GM23338 (cell line): ENCODE results near the gene RNF114. TPM values are rescaled to one million over a fixed set of nuclear protein-coding genes. Genes with fewer than 3 reads are reported as not detected.
A peak's percentile ranks its signal among the peaks of the same experiment; 100 is the strongest.

ENCODE experiments used
- ATAC-seq: fragments of 200-7000 bp; cut with Tn5 transposase; 3 replicates; pipeline ENCODE4 v1.9.1; 2020
- DNase-seq: peaks from one replicate; pipeline ENCODE4 v3.0.0-alpha.2; 2015; ENCODE audit warnings: low spot score
- H2AFZ ChIP-seq: fragments of 200-600 bp; sonication (generic); 2 replicates; pipeline ENCODE4 v1.8.0; 2016; ENCODE audit warnings: antibody characterized with exemption, mild to moderate bottlenecking, moderate library complexity
- H3F3A ChIP-seq: fragments of 200-600 bp; sonication (generic); replicated peaks from 2 replicates; pipeline ENCODE4 v1.8.0; 2017; ENCODE audit warnings: antibody characterized with exemption, mixed run types, low read depth
- H3K27ac ChIP-seq: fragments of 200-600 bp; sonication (generic); 2 replicates; pipeline ENCODE4 v1.6.1; 2016; ENCODE audit warnings: low read depth
- H3K27me3 ChIP-seq: fragments of 200-600 bp; sonication (generic); 2 replicates; pipeline ENCODE4 v1.8.0; 2016; ENCODE audit warnings: mild to moderate bottlenecking, mixed run types, moderate library complexity; ENCODE audit not compliant: insufficient read depth
- H3K36me3 ChIP-seq: fragments of 200-600 bp; sonication (generic); 2 replicates; pipeline ENCODE4 v1.8.0; 2016; ENCODE audit warnings: mild to moderate bottlenecking; ENCODE audit not compliant: insufficient read depth
- H3K4me1 ChIP-seq: fragments of 200-600 bp; sonication (generic); 2 replicates; pipeline ENCODE4 v1.8.0; 2016; ENCODE audit warnings: mild to moderate bottlenecking, moderate library complexity; ENCODE audit not compliant: insufficient read depth
- H3K4me2 ChIP-seq: fragments of 200-600 bp; sonication (generic); 2 replicates; pipeline ENCODE4 v1.7.1; 2017; ENCODE audit warnings: mixed run types
- H3K4me3 ChIP-seq: fragments of 200-600 bp; sonication (generic); 2 replicates; pipeline ENCODE4 v1.6.1; 2016; ENCODE audit warnings: mixed run types
- H3K79me2 ChIP-seq: fragments of 200-600 bp; sonication (generic); replicated peaks from 2 replicates; pipeline ENCODE4 v1.8.0; 2017; ENCODE audit warnings: mild to moderate bottlenecking; ENCODE audit not compliant: insufficient read depth
- H3K9me2 ChIP-seq: fragments of 200-600 bp; sonication (generic); 2 replicates; pipeline ENCODE4 v1.8.0; 2017; ENCODE audit not compliant: insufficient read depth
- H4K20me1 ChIP-seq: fragments of 200-600 bp; sonication (generic); replicated peaks from 2 replicates; pipeline ENCODE4 v1.8.0; 2017; ENCODE audit warnings: mild to moderate bottlenecking; ENCODE audit not compliant: insufficient read depth
- H3K27ac Mint-ChIP-seq: 2 replicates; pipeline ENCODE4 v1.8.0; 2020; ENCODE audit warnings: inconsistent platforms, mild to moderate bottlenecking, moderate library complexity, mixed read lengths
- H3K27me3 Mint-ChIP-seq: 3 replicates; pipeline ENCODE4 v1.8.0; 2022; ENCODE audit warnings: low read depth, mild to moderate bottlenecking, moderate library complexity, mixed read lengths, inconsistent platforms; ENCODE audit not compliant: insufficient read depth, poor library complexity
- H3K36me3 Mint-ChIP-seq: 3 replicates; pipeline ENCODE4 v1.8.0; 2021; ENCODE audit warnings: low read depth, mild to moderate bottlenecking, inconsistent platforms, moderate library complexity, mixed read lengths
- H3K4me1 Mint-ChIP-seq: 3 replicates; pipeline ENCODE4 v1.8.0; 2020; ENCODE audit warnings: mild to moderate bottlenecking, inconsistent platforms, mixed read lengths
- H3K4me3 Mint-ChIP-seq: 3 replicates; pipeline ENCODE4 v1.8.0; 2021; ENCODE audit warnings: moderate library complexity, mild to moderate bottlenecking, inconsistent platforms, mixed read lengths
- H3K9me3 Mint-ChIP-seq: 3 replicates; pipeline ENCODE4 v1.8.0; 2020; ENCODE audit warnings: moderate library complexity, mild to moderate bottlenecking, inconsistent platforms, mixed read lengths
- EZH2phosphoT487 ChIP-seq: fragments of 200-600 bp; sonication (generic); IDR thresholded peaks from one replicate; pipeline ENCODE4 v1.8.1; 2018; ENCODE audit warnings: antibody characterized with exemption; ENCODE audit not compliant: unreplicated experiment
- polyA plus RNA-seq: library from polyadenylated mRNA; unstranded; fragments of >200 nt; fragmentation: Nextera tagmentation; extraction: Ambion mirVana; gene quantifications from 2 replicates; pipeline ENCODE4 v1.2.1, GENCODE V29; 2016
- total RNA-seq: library from RNA; depleted of rRNA; stranded (reverse); fragments of >200 nt; shearing (Covaris generic); gene quantifications from 2 replicates; pipeline ENCODE4 v1.2.3, GENCODE V29; 2014
- TF ChIP-seq, protein P1 (sequence below): fragments of 250-450 bp; sonication (Bioruptor Pico); IDR thresholded peaks from 2 replicates; pipeline ENCODE4 v1.5.0; 2020; ENCODE audit warnings: mild to moderate bottlenecking, moderate library complexity
- TF ChIP-seq, protein P2 (sequence below): IDR thresholded peaks from 2 replicates; pipeline ENCODE4 v1.6.1; 2016; ENCODE audit warnings: antibody characterized with exemption

RNF114 gene
- total and polyA plus RNA-seq, 2 experiments from 2014 or later = 155 to 279 TPM

DNA sequence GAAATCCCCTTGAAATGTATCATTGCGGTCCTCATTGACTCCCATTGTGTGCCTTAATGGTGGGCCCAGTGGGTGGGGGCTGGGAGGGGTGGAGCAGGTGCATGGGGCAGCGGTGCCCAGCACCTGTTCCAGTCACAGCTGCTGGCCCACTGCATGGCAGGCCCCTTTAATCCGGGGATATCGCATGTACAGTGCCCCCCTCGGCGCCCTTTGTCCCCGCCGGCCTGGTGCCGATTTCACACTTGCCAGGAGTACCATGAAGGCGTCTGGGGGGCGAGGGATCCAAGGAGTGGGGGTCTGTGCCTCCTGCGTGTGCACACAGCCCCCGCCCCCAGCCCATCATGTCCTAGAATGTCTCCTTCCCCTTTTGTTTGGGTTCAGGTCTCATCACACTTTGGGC, 49.4 kb downstream of the RNF114 start (continued):
- TF ChIP-seq, protein P1, sequence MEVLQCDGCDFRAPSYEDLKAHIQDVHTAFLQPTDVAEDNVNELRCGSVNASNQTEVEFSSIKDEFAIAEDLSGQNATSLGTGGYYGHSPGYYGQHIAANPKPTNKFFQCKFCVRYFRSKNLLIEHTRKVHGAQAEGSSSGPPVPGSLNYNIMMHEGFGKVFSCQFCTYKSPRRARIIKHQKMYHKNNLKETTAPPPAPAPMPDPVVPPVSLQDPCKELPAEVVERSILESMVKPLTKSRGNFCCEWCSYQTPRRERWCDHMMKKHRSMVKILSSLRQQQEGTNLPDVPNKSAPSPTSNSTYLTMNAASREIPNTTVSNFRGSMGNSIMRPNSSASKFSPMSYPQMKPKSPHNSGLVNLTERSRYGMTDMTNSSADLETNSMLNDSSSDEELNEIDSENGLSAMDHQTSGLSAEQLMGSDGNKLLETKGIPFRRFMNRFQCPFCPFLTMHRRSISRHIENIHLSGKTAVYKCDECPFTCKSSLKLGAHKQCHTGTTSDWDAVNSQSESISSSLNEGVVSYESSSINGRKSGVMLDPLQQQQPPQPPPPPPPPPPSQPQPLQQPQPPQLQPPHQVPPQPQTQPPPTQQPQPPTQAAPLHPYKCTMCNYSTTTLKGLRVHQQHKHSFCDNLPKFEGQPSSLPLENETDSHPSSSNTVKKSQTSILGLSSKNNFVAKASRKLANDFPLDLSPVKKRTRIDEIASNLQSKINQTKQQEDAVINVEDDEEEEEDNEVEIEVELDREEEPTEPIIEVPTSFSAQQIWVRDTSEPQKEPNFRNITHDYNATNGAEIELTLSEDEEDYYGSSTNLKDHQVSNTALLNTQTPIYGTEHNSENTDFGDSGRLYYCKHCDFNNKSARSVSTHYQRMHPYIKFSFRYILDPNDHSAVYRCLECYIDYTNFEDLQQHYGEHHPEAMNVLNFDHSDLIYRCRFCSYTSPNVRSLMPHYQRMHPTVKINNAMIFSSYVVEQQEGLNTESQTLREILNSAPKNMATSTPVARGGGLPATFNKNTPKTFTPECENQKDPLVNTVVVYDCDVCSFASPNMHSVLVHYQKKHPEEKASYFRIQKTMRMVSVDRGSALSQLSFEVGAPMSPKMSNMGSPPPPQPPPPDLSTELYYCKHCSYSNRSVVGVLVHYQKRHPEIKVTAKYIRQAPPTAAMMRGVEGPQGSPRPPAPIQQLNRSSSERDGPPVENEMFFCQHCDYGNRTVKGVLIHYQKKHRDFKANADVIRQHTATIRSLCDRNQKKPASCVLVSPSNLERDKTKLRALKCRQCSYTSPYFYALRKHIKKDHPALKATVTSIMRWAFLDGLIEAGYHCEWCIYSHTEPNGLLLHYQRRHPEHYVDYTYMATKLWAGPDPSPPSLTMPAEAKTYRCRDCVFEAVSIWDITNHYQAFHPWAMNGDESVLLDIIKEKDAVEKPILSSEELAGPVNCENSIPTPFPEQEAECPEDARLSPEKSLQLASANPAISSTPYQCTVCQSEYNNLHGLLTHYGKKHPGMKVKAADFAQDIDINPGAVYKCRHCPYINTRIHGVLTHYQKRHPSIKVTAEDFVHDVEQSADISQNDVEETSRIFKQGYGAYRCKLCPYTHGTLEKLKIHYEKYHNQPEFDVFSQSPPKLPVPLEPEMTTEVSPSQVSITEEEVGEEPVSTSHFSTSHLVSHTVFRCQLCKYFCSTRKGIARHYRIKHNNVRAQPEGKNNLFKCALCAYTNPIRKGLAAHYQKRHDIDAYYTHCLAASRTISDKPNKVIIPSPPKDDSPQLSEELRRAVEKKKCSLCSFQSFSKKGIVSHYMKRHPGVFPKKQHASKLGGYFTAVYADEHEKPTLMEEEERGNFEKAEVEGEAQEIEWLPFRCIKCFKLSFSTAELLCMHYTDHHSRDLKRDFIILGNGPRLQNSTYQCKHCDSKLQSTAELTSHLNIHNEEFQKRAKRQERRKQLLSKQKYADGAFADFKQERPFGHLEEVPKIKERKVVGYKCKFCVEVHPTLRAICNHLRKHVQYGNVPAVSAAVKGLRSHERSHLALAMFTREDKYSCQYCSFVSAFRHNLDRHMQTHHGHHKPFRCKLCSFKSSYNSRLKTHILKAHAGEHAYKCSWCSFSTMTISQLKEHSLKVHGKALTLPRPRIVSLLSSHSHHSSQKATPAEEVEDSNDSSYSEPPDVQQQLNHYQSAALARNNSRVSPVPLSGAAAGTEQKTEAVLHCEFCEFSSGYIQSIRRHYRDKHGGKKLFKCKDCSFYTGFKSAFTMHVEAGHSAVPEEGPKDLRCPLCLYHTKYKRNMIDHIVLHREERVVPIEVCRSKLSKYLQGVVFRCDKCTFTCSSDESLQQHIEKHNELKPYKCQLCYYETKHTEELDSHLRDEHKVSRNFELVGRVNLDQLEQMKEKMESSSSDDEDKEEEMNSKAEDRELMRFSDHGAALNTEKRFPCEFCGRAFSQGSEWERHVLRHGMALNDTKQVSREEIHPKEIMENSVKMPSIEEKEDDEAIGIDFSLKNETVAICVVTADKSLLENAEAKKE (CRISPR knock-in tag) = no peak

DNA sequence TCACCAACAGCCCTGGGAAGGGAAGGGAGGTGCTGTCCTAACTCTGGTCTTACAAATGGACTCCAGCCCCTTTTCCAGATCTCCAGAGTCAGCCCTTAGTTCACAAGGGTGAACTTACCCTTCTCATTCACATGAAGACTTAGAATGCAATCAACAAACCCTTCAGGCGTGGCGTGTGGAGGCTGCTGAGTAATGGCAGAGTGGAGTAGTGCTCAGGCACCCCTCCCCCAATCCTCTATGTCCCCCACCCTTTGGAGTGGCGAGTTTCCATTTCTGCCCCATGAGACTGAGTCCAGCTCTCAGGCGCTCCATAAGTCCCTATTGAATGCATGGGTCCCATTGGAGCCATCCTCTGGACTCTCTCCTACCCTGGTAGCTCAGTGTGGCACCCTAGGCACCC, 49.9 kb downstream of the RNF114 start:
- H3K4me3 Mint-ChIP-seq = peak overlapping the region; percentile 30; the same call in 2 of the 3 replicates
- peaks cover 25% of the 10 kb centered on the region for H3K27me3 ChIP-seq
- no peaks in the 10 kb centered on the region for H3K36me3 ChIP-seq
- peak overlapping the region; percentile 99 for H3K4me2 ChIP-seq
- H3K4me3 ChIP-seq = no peak overlapping the region
- H3K27ac ChIP-seq = no peak overlapping the region
- no peak overlapping the region; the same call in 1 of the 2 replicates for H3K27ac Mint-ChIP-seq
- no peak for DNase-seq
- H3K27me3 Mint-ChIP-seq = peaks cover 36% of the 10 kb centered on the region
- H2AFZ ChIP-seq = no peak overlapping the region
- peaks cover 9% of the 10 kb centered on the region for H3K79me2 ChIP-seq
- TF ChIP-seq, protein P2, sequence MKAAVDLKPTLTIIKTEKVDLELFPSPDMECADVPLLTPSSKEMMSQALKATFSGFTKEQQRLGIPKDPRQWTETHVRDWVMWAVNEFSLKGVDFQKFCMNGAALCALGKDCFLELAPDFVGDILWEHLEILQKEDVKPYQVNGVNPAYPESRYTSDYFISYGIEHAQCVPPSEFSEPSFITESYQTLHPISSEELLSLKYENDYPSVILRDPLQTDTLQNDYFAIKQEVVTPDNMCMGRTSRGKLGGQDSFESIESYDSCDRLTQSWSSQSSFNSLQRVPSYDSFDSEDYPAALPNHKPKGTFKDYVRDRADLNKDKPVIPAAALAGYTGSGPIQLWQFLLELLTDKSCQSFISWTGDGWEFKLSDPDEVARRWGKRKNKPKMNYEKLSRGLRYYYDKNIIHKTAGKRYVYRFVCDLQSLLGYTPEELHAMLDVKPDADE = no peak
- no peak for TF ChIP-seq EZH2phosphoT487
- no peak for ATAC-seq
- peaks cover 3% of the 10 kb centered on the region; the same call in 1 of the 3 replicates for H3K9me3 Mint-ChIP-seq
- peaks cover 31% of the 10 kb centered on the region for H3K36me3 Mint-ChIP-seq
- H3K4me1 ChIP-seq = peaks cover 70% of the 10 kb centered on the region
- peaks cover 7% of the 10 kb centered on the region; the same call in 1 of the 2 replicates for H4K20me1 ChIP-seq
- H3K4me1 Mint-ChIP-seq = peaks cover 88% of the 10 kb centered on the region
- no peaks in the 10 kb centered on the region for H3K9me2 ChIP-seq
- H3F3A ChIP-seq = 0 out of 2 replicates have a peak, but pooled peaks cover 11% of the 10 kb centered on the region
